Measurements from ENCODE around the gene NR2E1.

Gene NR2E1

GRCh38 chr6:108174371-108175175 lies 8.8 kb downstream of the NR2E1 start:
- DNase-seq = no peak

GRCh38 chr6:108175176-108175591 lies 9.4 kb downstream of the NR2E1 start:
- DNase-seq = no peak

- no peak for DNase-seq
These were observed 9.9 kb downstream of the NR2E1 start for GRCh38 chr6:108175592-108176279.

- DNase-seq = no peak
These were observed 10.7 kb downstream of the NR2E1 start for GRCh38 chr6:108176281-108177089.

- no peak for DNase-seq
These were observed 13.9 kb downstream of the NR2E1 start for GRCh38 chr6:108179741-108180140.

- no peak for DNase-seq
These were observed 14.4 kb downstream of the NR2E1 start for GRCh38 chr6:108180266-108180665.

GRCh38 chr6:108180776-108181175 lies 15.0 kb downstream of the NR2E1 start:
- DNase-seq = no peak

GRCh38 chr6:108186226-108186625 lies 20.4 kb downstream of the NR2E1 start:
- DNase-seq = no peak

GRCh38 chr6:108187519-108187918 lies 21.7 kb downstream of the NR2E1 start:
- DNase-seq = no peak

GRCh38 chr6:108193131-108193530 lies 27.3 kb downstream of the NR2E1 start:
- DNase-seq = no peak

GRCh38 chr6:108193835-108194234 lies 28.0 kb downstream of the NR2E1 start:
- DNase-seq = no peak

GRCh38 chr6:108194503-108194902 lies 28.7 kb downstream of the NR2E1 start:
- DNase-seq = no peak

GRCh38 chr6:108195209-108195608 lies 29.4 kb downstream of the NR2E1 start:
- DNase-seq = no peak

- DNase-seq = no peak
These were observed 33.1 kb downstream of the NR2E1 start for GRCh38 chr6:108198761-108199498.

GRCh38 chr6:108200186-108200585 lies 34.4 kb downstream of the NR2E1 start:
- DNase-seq = no peak

GRCh38 chr6:108200631-108201030 lies 34.8 kb downstream of the NR2E1 start:
- no peak for DNase-seq

GRCh38 chr6:108203189-108204112 lies 37.6 kb downstream of the NR2E1 start:
- peak in 1 of 2 experiments; percentile 13 for DNase-seq

GRCh38 chr6:108207013-108207412 lies 41.2 kb downstream of the NR2E1 start:
- DNase-seq = no peak

- DNase-seq = no peak
These were observed 43.9 kb downstream of the NR2E1 start for GRCh38 chr6:108209738-108210137.

GRCh38 chr6:108210556-108210955 lies 44.7 kb downstream of the NR2E1 start:
- no peak for DNase-seq

- no peak for DNase-seq
These were observed 45.8 kb downstream of the NR2E1 start for GRCh38 chr6:108211671-108212070.

- no peak for DNase-seq
These were observed 56.2 kb downstream of the NR2E1 start for GRCh38 chr6:108222064-108222463.
